PC-9 (cell line): Measurements from ENCODE around the gene VAPA. TPM values are rescaled to one million over a fixed set of nuclear protein-coding genes. Genes with fewer than 3 reads are reported as not detected.

ENCODE experiments used
- BruUV-seq: library from RNA; stranded (reverse); fragments of 400-500 nt; replicated peaks from 2 replicates; lab custom pipeline; 2021; lab: Mats Ljungman, UMichigan
- CTCF ChIA-PET: fragments of 300-600 bp; sonication (Branson Sonifier 250); formaldehyde crosslinking; loops from one replicate; lab custom pipeline; 2022; ENCODE audit warnings: antibody characterized with exemption; lab: Charles Lee
- POLR2A ChIA-PET: fragments of 300-600 bp; sonication (Branson Sonifier 250); formaldehyde crosslinking; loops from one replicate; lab custom pipeline; 2022; ENCODE audit warnings: antibody characterized with exemption; ENCODE audit not compliant: unreplicated experiment; lab: Charles Lee
- DNase-seq, 2 experiments: peaks; one replicate each; pipeline versions ENCODE4 v3.0.0 to v3.0.0-alpha.2; 2015 to 2022; ENCODE audit warnings: mixed read lengths in 1 of 2
- H2AFZ ChIP-seq: fragments of 200-600 bp; sonication (generic); 2 replicates; pipeline ENCODE4 v1.8.1; 2017; ENCODE audit warnings: antibody characterized with exemption
- H3F3A ChIP-seq: fragments of 200-600 bp; sonication (generic); 2 replicates; pipeline ENCODE4 v1.8.1; 2017; ENCODE audit warnings: antibody characterized with exemption, mild to moderate bottlenecking, low read depth; ENCODE audit not compliant: insufficient read depth
- H3K27ac ChIP-seq: fragments of 200-600 bp; sonication (generic); 2 replicates; pipeline ENCODE4 v1.6.1; 2016; ENCODE audit warnings: mixed run types
- H3K27me3 ChIP-seq: fragments of 200-600 bp; sonication (generic); 2 replicates; pipeline ENCODE4 v1.6.1; 2016; ENCODE audit warnings: low read depth, mixed run types; ENCODE audit not compliant: insufficient read depth
- H3K36me3 ChIP-seq: fragments of 200-600 bp; sonication (generic); 2 replicates; pipeline ENCODE4 v1.6.1; 2016; ENCODE audit warnings: low read depth, mixed run types
- H3K4me1 ChIP-seq: fragments of 200-600 bp; sonication (generic); replicated peaks from 2 replicates; pipeline ENCODE4 v1.6.1; 2016; ENCODE audit warnings: mixed run types; ENCODE audit not compliant: insufficient read depth
- H3K4me2 ChIP-seq: fragments of 200-600 bp; sonication (generic); 2 replicates; pipeline ENCODE4 v1.6.1; 2017; ENCODE audit warnings: mixed run types
- H3K4me3 ChIP-seq: fragments of 200-600 bp; sonication (generic); 2 replicates; pipeline ENCODE4 v1.6.1; 2016; ENCODE audit warnings: mixed run types
- H3K79me2 ChIP-seq: fragments of 200-600 bp; sonication (generic); 2 replicates; pipeline ENCODE4 v1.6.1; 2017; ENCODE audit warnings: low read depth, mixed run types
- H3K9me2 ChIP-seq: fragments of 200-600 bp; sonication (generic); 2 replicates; pipeline ENCODE4 v1.8.1; 2017; ENCODE audit warnings: mild to moderate bottlenecking; ENCODE audit not compliant: insufficient read depth
- H3K9me3 ChIP-seq: fragments of 200-600 bp; sonication (generic); 2 replicates; pipeline ENCODE4 v1.8.1; 2016; ENCODE audit warnings: low read depth; ENCODE audit not compliant: insufficient read depth
- H4K20me1 ChIP-seq: fragments of 200-600 bp; sonication (generic); 2 replicates; pipeline ENCODE4 v1.8.1; 2017; ENCODE audit not compliant: insufficient read depth
- CTCF ChIP-seq: fragments of 200-600 bp; sonication (generic); conservative IDR thresholded peaks from 2 replicates; pipeline ENCODE4 v1.6.1; 2017; ENCODE audit warnings: mixed run types, antibody characterized with exemption, mild to moderate bottlenecking, moderate library complexity
- EZH2 ChIP-seq: fragments of 200-600 bp; sonication (generic); IDR thresholded peaks from 2 replicates; pipeline ENCODE4 v1.8.0; 2017; ENCODE audit warnings: antibody characterized with exemption, low read depth
- intact Hi-C: fragments of 100-400 bp; cut with micrococcal nuclease; formaldehyde crosslinking; loops from one replicate; pipeline ENCODE4 v1.10.0; 2022; ENCODE audit not compliant: unreplicated experiment
- total RNA-seq: library from RNA; stranded (reverse); gene quantifications from 2 replicates; pipeline ENCODE4 v1.2.3, GENCODE V29; 2021

Gene VAPA
- total RNA-seq, 1 experiment from 2014 or later: 340 TPM

- Histone ChIP-seq H2AFZ (no peak overlapping the region), H3K4me3 (no peak overlapping the region), H3K9me3 (peaks cover 14% of the 10 kb centered on the region), H3K4me1 (no peaks in the 10 kb centered on the region), H3K27me3 (no peaks in the 10 kb centered on the region), H3K9me2 (no peaks in the 10 kb centered on the region), H3K27ac (no peak overlapping the region), H4K20me1 (no peaks in the 10 kb centered on the region), H3K36me3 (no peaks in the 10 kb centered on the region), H3F3A (no peaks in the 10 kb centered on the region), H3K79me2 (no peaks in the 10 kb centered on the region), H3K4me2 (no peak overlapping the region)
- POLR2A ChIA-PET: no interaction called here
- CTCF ChIA-PET: no interaction called here
- intact Hi-C loops: loop anchor here (5.0 to 10.0 kb wide), 2 partner anchors 1069 to 1581 kb away; no protein-coding TSS in a partner anchor
- DNase-seq: no peak
- TF ChIP-seq EZH2: no peak
- no peak for TF ChIP-seq CTCF
- no TSS peak for BruUV-seq
Measured at GRCh38 chr18:9973470-9973869, 59.7 kb downstream of the VAPA start.

- ChIA-PET CTCF (no interaction called here), POLR2A (no interaction called here)
- no TSS peak for BruUV-seq
- H3K36me3 ChIP-seq: no peaks in the 10 kb centered on the region
- no peaks in the 10 kb centered on the region for H3K4me1 ChIP-seq
- DNase-seq: no peak
- TF ChIP-seq EZH2 (no peak), CTCF (no peak)
- no peak overlapping the region for H2AFZ ChIP-seq
- no peak overlapping the region for H3K4me3 ChIP-seq
- H3F3A ChIP-seq: no peaks in the 10 kb centered on the region
- H3K27ac ChIP-seq: no peak overlapping the region
- H3K79me2 ChIP-seq: no peaks in the 10 kb centered on the region
- no peaks in the 10 kb centered on the region for H4K20me1 ChIP-seq
- no peaks in the 10 kb centered on the region for H3K27me3 ChIP-seq
- H3K9me2 ChIP-seq: no peaks in the 10 kb centered on the region
- H3K4me2 ChIP-seq: no peak overlapping the region
- intact Hi-C loops: loop anchor here (5.0 to 10.0 kb wide), 2 partner anchors 1068 to 1580 kb away; no protein-coding TSS in a partner anchor
- H3K9me3 ChIP-seq: peaks cover 14% of the 10 kb centered on the region
Measured at GRCh38 chr18:9974279-9974915, 60.6 kb downstream of the VAPA start.

GRCh38 chr18:9975658-9976057 lies 61.8 kb downstream of the VAPA start:
- peaks cover 14% of the 10 kb centered on the region for H3K9me3 ChIP-seq
- no peak for TF ChIP-seq EZH2
- TF ChIP-seq CTCF: no peak
- H3K27ac ChIP-seq: no peak overlapping the region
- H2AFZ ChIP-seq: no peak overlapping the region
- POLR2A ChIA-PET: no interaction called here
- BruUV-seq: no TSS peak
- H3K4me3 ChIP-seq: no peak overlapping the region
- DNase-seq: no peak
- H3K36me3 ChIP-seq: no peaks in the 10 kb centered on the region
- no peaks in the 10 kb centered on the region for H4K20me1 ChIP-seq
- H3K4me1 ChIP-seq: no peaks in the 10 kb centered on the region
- CTCF ChIA-PET: no interaction called here
- H3K9me2 ChIP-seq: no peaks in the 10 kb centered on the region
- H3K27me3 ChIP-seq: no peaks in the 10 kb centered on the region
- no peaks in the 10 kb centered on the region for H3F3A ChIP-seq
- intact Hi-C loops: loop anchor here (10.0 kb wide), 1 partner anchor 1579 kb away; no protein-coding TSS in a partner anchor
- H3K79me2 ChIP-seq: no peaks in the 10 kb centered on the region
- H3K4me2 ChIP-seq: no peak overlapping the region
